PC-3 (cell line): ENCODE results near the gene PHC3. TPM values are rescaled to one million over a fixed set of nuclear protein-coding genes. Genes with fewer than 3 reads are reported as not detected.

Source experiments
- ATAC-seq: fragments of 200-7000 bp; cut with Tn5 transposase; 2 replicates; pipeline ENCODE4 v1.9.1; 2020; ENCODE audit warnings: mild to moderate bottlenecking, moderate library complexity
- BruUV-seq: library from RNA; stranded (reverse); fragments of 400-500 nt; replicated peaks from 2 replicates; lab custom pipeline; 2021; lab: Mats Ljungman, UMichigan
- CTCF ChIA-PET: fragments of 300-600 bp; sonication (Branson Sonifier 250); formaldehyde crosslinking; loops from one replicate; lab custom pipeline; 2022; ENCODE audit warnings: antibody characterized with exemption; lab: Charles Lee
- POLR2A ChIA-PET: fragments of 300-600 bp; sonication (Branson Sonifier 250); formaldehyde crosslinking; loops from one replicate; lab custom pipeline; 2022; ENCODE audit warnings: antibody characterized with exemption; ENCODE audit not compliant: unreplicated experiment; lab: Charles Lee
- DNase-seq: peaks from one replicate; pipeline ENCODE4 v3.0.0-alpha.2; 2015
- H2AFZ ChIP-seq: fragments of 300-600 bp; sonication (generic); 2 replicates; pipeline ENCODE4 v1.6.0; 2016; ENCODE audit warnings: antibody characterized with exemption, low read length
- H3F3A ChIP-seq: fragments of 300-600 bp; sonication (generic); one replicate; pipeline ENCODE4 v1.6.0; 2017; ENCODE audit warnings: antibody characterized with exemption, low read length, control low read depth, mild to moderate bottlenecking; ENCODE audit not compliant: unreplicated experiment
- H3K27ac ChIP-seq: fragments of 300-600 bp; sonication (generic); 2 replicates; pipeline ENCODE4 v1.5.1; 2016; ENCODE audit warnings: mild to moderate bottlenecking, low read length
- H3K27me3 ChIP-seq: fragments of 300-600 bp; sonication (generic); 2 replicates; pipeline ENCODE4 v1.6.1; 2016; ENCODE audit warnings: low read length, mixed read lengths
- H3K36me3 ChIP-seq: fragments of 300-600 bp; sonication (generic); 2 replicates; pipeline ENCODE4 v1.6.1; 2016; ENCODE audit warnings: low read depth, mixed run types, low read length, mixed read lengths
- H3K4me1 ChIP-seq: fragments of 300-600 bp; sonication (generic); 2 replicates; pipeline ENCODE4 v1.5.1; 2016; ENCODE audit warnings: low read length; ENCODE audit not compliant: insufficient read depth
- H3K4me2 ChIP-seq: fragments of 300-600 bp; sonication (generic); 2 replicates; pipeline ENCODE4 v1.6.0; 2016; ENCODE audit warnings: low read length
- H3K4me3 ChIP-seq: fragments of 300-600 bp; sonication (generic); 2 replicates; pipeline ENCODE4 v1.5.1; 2016; ENCODE audit warnings: mild to moderate bottlenecking, low read length, mixed read lengths
- H3K79me2 ChIP-seq: fragments of 300-600 bp; sonication (generic); 2 replicates; pipeline ENCODE4 v1.6.1; 2017; ENCODE audit warnings: low read length, mixed read lengths
- H3K9ac ChIP-seq: fragments of 300-600 bp; sonication (generic); 2 replicates; pipeline ENCODE4 v1.6.0; 2016; ENCODE audit warnings: mild to moderate bottlenecking, low read length
- H3K9me2 ChIP-seq: fragments of 300-600 bp; sonication (generic); replicated peaks from 2 replicates; pipeline ENCODE4 v1.6.1; 2016; ENCODE audit warnings: mixed run types, low read length, mixed read lengths
- H3K9me3 ChIP-seq: fragments of 300-600 bp; sonication (generic); 2 replicates; pipeline ENCODE4 v1.6.1; 2016; ENCODE audit warnings: low read length, mixed read lengths
- H4K20me1 ChIP-seq: fragments of 300-600 bp; sonication (generic); 2 replicates; pipeline ENCODE4 v1.6.1; 2016; ENCODE audit warnings: low read length, mixed read lengths
- CTCF ChIP-seq: fragments of 300-600 bp; sonication (generic); conservative IDR thresholded peaks from 2 replicates; pipeline ENCODE4 v1.5.1; 2017; ENCODE audit warnings: antibody characterized with exemption, low read depth, mild to moderate bottlenecking, low read length
- EZH2 ChIP-seq: fragments of 300-600 bp; sonication (generic); IDR thresholded peaks from one replicate; pipeline ENCODE4 v1.6.1; 2017; ENCODE audit warnings: antibody characterized with exemption, mild to moderate bottlenecking, low read length; ENCODE audit not compliant: unreplicated experiment
- EZH2phosphoT487 ChIP-seq: fragments of 300-600 bp; sonication (generic); IDR thresholded peaks from 2 replicates; pipeline ENCODE4 v1.6.1; 2018; ENCODE audit warnings: mild to moderate bottlenecking, antibody characterized with exemption, low read length, borderline replicate concordance
- intact Hi-C: fragments of 100-400 bp; cut with micrococcal nuclease; formaldehyde crosslinking; loops from 2 replicates; pipeline ENCODE4 v1.9.0; 2023
- total RNA-seq: library from RNA; depleted of rRNA; stranded (reverse); fragments of >200 nt; gene quantifications from 2 replicates; pipeline ENCODE4 v1.2.3, GENCODE V29; 2014

Gene PHC3
- total RNA-seq, 1 experiment from 2014 or later = 7.5 TPM

- Histone ChIP-seq H2AFZ (no peak overlapping the region), H3K9me3 (peaks cover 7% of the 10 kb centered on the region), H3K4me1 (peaks cover 7% of the 10 kb centered on the region), H3K36me3 (peaks cover 4% of the 10 kb centered on the region; the same call in 1 of the 2 replicates), H3K27ac (no peak overlapping the region), H3K27me3 (no peaks in the 10 kb centered on the region), H4K20me1 (0 out of 2 replicates have a peak, but pooled peaks cover 8% of the 10 kb centered on the region), H3K4me2 (peak overlapping the region; percentile 9; the same call in 1 of the 2 replicates), H3K9me2 (no peaks in the 10 kb centered on the region), H3K9ac (no peak overlapping the region), H3K79me2 (peaks cover 32% of the 10 kb centered on the region), H3K4me3 (no peak overlapping the region), H3F3A (no peaks in the 10 kb centered on the region)
- ATAC-seq = no peak
- ChIA-PET CTCF (no interaction called here), POLR2A (no interaction called here)
- intact Hi-C loops = no loop called here
- BruUV-seq = no TSS peak
- DNase-seq = peak; percentile 71
- no peak for TF ChIP-seq EZH2phosphoT487
- TF ChIP-seq EZH2 = no peak
- no peak for TF ChIP-seq CTCF
Measured at GRCh38 chr3:170220871-170221270, 39.3 kb upstream of the PHC3 start.

GRCh38 chr3:170219850-170220249, 38.3 kb upstream of the PHC3 start:
- ChIA-PET POLR2A (no interaction called here), CTCF (no interaction called here)
- Histone ChIP-seq H3K4me3 (no peak overlapping the region), H3K9ac (no peak overlapping the region), H3K36me3 (peaks cover 4% of the 10 kb centered on the region; the same call in 1 of the 2 replicates), H4K20me1 (0 out of 2 replicates have a peak, but pooled peaks cover 3% of the 10 kb centered on the region), H3K9me3 (peaks cover 7% of the 10 kb centered on the region), H3K4me2 (no peak overlapping the region), H3K4me1 (peaks cover 3% of the 10 kb centered on the region), H3K27ac (no peak overlapping the region), H3K9me2 (no peaks in the 10 kb centered on the region), H3K79me2 (peaks cover 23% of the 10 kb centered on the region), H2AFZ (no peak overlapping the region), H3F3A (no peaks in the 10 kb centered on the region), H3K27me3 (no peaks in the 10 kb centered on the region)
- no peak for TF ChIP-seq EZH2
- TF ChIP-seq EZH2phosphoT487 = no peak
- TF ChIP-seq CTCF = no peak
- ATAC-seq (no peak), DNase-seq (no peak)
- intact Hi-C loops = no loop called here
- BruUV-seq = no TSS peak

GRCh38 chr3:170211668-170212067, 30.1 kb upstream of the PHC3 start:
- Histone ChIP-seq H3F3A (no peaks in the 10 kb centered on the region), H3K79me2 (no peaks in the 10 kb centered on the region), H3K27ac (no peak overlapping the region), H4K20me1 (no peaks in the 10 kb centered on the region), H3K4me3 (no peak overlapping the region), H2AFZ (no peak overlapping the region), H3K9me3 (no peaks in the 10 kb centered on the region), H3K4me2 (no peak overlapping the region), H3K27me3 (no peaks in the 10 kb centered on the region), H3K36me3 (no peaks in the 10 kb centered on the region), H3K9ac (no peak overlapping the region), H3K4me1 (no peaks in the 10 kb centered on the region), H3K9me2 (no peaks in the 10 kb centered on the region)
- ChIA-PET CTCF (no interaction called here), POLR2A (no interaction called here)
- TF ChIP-seq EZH2 (no peak), CTCF (no peak), EZH2phosphoT487 (no peak)
- intact Hi-C loops = no loop called here
- DNase-seq = no peak
- BruUV-seq = no TSS peak
- no peak for ATAC-seq
